Activated CD4-positive, CD25-positive, alpha-beta regulatory T cell treated with anti-CD3 and anti-CD28 coated beads, Interleukin-2, amount 50 U/mL, for 16 hours (primary cell): ENCODE measurements around the gene MBOAT1.

ENCODE experiments used
- DNase-seq: peaks from one replicate; pipeline ENCODE4 v3.0.0-alpha.2; 2020; ENCODE audit warnings: low read depth, low spot score

Gene MBOAT1

GRCh38 chr6:20137240-20137639 is 75.0 kb downstream of the MBOAT1 start:
- DNase-seq: no peak

GRCh38 chr6:20135677-20136268 is 76.5 kb downstream of the MBOAT1 start:
- no peak for DNase-seq

- DNase-seq: no peak
These were observed 77.7 kb downstream of the MBOAT1 start for GRCh38 chr6:20134613-20135012.

GRCh38 chr6:20129290-20130088 is 82.8 kb downstream of the MBOAT1 start:
- no peak for DNase-seq

GRCh38 chr6:20128018-20128417 is 84.3 kb downstream of the MBOAT1 start:
- DNase-seq: no peak

GRCh38 chr6:20126789-20127653 is 85.2 kb downstream of the MBOAT1 start:
- peak; percentile 34 for DNase-seq

GRCh38 chr6:20126102-20126752 is 86.0 kb downstream of the MBOAT1 start:
- no peak for DNase-seq

- DNase-seq: no peak
These were observed 87.7 kb downstream of the MBOAT1 start for GRCh38 chr6:20124545-20124944.

GRCh38 chr6:20119485-20119884 is 92.8 kb downstream of the MBOAT1 start:
- DNase-seq: no peak

GRCh38 chr6:20118892-20119291 is 93.4 kb downstream of the MBOAT1 start:
- no peak for DNase-seq

- no peak for DNase-seq
These were observed 94.8 kb downstream of the MBOAT1 start for GRCh38 chr6:20117474-20117873.

- DNase-seq: no peak
These were observed 95.5 kb downstream of the MBOAT1 start for GRCh38 chr6:20116792-20117191.

- no peak for DNase-seq
These were observed 96.9 kb downstream of the MBOAT1 start for GRCh38 chr6:20115246-20115980.

GRCh38 chr6:20113649-20114224 is 98.5 kb downstream of the MBOAT1 start:
- DNase-seq: no peak

- DNase-seq: no peak
These were observed 99.4 kb downstream of the MBOAT1 start for GRCh38 chr6:20112841-20113240.

GRCh38 chr6:20112241-20112640 is 100.0 kb downstream of the MBOAT1 start:
- no peak for DNase-seq

- DNase-seq: no peak
These were observed 101.8 kb downstream of the MBOAT1 start for GRCh38 chr6:20110478-20110877.

GRCh38 chr6:20109526-20109925 is 102.7 kb downstream of the MBOAT1 start:
- DNase-seq: no peak

GRCh38 chr6:20105838-20106237 is 106.4 kb downstream of the MBOAT1 start:
- no peak for DNase-seq

- DNase-seq: no peak
These were observed 107.6 kb downstream of the MBOAT1 start for GRCh38 chr6:20104696-20105095.
